Measurements from ENCODE around the gene HIVEP3.

Gene HIVEP3

DNA sequence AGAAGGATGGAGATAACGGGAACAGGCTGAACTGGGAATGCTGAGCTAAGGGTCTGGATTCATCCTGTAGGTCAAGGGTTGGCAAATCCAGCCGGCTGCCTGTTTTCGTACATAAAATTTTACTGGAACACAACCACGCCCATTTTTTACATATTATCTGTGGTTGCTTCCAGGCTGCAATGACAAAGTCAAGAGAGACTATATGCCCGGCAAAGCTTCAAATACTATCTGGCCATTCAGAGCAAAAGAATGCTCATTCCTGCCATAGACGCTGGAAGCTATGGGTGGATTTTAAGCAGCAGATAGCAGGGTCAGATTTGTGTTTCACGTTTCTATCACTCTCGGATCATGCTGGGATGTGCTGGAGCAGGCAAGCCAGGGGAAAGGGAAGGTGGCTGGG is 296.3 kb downstream of the HIVEP3 start:
- DNase-seq = no peak

DNA sequence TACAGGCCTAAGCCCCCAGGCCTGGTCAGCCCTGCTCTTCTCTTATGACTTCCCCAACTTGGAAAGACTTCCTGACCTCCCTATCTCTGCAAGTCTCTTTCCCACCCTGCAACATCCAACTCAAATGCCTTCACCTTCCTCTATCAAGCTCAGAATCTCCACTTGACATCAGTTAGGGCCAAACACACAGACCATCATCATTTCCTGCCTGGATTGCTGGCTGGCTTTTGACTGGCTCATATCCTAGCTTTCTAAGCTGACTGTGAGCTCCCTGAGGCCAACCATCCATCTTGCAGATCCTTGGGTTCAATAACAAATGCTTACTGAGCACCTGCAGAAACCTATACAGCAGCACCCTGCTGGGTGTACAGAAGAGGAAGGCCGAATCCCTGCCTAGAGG is 296.9 kb downstream of the HIVEP3 start:
- DNase-seq = no peak

DNA sequence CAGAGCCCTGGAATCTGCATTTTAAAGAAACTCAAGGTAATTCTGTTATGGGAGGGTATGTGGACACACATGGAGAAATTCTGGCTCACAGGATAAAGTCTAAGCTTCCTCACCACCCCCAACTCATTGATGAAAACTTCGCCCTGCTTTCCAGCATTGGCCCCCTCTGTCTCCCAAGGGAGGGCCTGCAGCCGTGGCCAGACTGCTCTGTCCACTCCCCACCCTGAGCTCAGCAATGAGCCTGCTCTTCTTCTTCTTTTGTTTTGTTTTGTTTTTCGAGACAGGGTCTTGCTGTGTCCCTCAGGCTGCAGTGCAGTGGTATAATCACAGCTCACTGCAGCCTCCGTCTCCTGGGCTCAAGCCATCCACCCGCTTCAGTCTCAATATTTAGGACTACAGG is 297.5 kb downstream of the HIVEP3 start:
- no peak for DNase-seq

DNA sequence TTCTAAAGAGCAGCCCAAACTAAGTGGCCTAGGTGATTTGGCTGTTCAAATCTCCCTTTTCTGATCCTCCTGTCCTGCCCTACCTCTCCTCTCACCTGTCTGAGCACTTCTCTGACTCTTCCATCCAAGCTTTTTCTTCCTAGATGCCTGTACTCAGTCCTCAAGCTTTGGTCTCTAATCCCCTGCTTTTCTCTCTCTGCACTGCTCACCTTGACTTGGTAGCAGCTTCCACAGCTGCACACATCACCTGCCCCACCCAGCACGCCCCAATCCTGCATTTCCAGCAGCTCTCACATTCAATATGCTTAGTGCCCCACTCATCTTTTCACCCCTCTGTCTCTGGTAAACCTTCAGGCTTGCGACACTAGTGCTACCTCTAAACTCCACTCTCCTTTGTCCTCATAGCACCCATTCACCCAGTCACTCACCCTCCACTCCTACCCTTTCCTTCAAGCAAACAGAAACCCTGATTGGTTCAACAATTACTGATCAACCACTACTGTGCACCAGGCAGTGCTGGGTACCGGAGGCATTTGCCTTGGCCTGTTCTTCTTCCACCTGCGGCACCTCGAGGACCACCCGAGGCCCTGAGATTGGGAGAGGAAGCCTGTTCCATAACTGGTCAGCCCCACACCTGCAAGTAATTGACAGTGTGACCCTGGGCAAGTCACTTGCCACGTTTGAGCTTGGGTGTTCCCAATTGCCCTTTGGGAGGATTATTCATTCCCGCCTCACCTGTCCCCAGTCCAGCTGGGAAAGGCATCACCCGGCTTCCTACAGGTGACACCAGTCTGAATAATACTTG is 298.2 kb downstream of the HIVEP3 start:
- DNase-seq = no peak

DNA sequence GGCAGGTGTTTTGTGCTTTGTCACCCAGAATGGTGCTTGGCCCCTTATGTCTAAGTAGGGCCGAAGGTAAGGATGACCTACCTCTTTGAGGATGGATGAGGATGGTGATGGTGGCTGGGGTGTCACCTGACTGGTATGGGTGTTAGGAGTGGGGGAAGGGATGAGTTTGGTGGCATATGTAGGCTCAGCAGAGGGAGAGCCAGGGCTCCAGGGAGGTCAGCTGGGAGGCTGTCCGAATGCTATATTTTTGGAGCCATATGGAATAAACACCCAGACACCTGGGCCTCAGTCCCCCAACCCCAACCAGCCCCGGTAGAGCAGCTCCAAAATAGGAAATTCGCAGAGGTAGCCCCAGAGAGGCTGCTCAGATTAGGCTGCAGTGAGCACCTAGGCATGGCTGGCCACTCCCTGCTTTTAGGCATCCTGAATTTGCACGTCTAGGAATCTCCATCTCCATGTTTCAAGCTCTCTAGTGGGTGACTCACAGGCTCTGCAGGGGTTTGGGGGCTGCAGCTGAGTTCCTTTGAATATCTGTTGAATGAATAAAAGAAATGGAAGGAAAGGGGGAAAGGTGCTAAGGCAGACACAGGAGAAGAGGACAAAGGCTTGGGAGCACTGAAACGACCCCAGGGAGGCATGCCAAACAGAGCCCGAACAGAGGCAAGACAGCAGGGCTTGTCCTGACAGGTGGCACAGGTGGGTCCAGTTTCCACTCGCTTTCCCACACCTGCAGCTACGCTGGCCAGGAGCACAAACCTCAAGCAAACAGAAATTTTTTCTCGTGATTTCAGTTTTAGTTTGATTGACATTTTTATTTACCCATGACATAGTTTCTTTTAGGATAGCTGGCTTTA is 299.0 kb downstream of the HIVEP3 start:
- DNase-seq = no peak

DNA sequence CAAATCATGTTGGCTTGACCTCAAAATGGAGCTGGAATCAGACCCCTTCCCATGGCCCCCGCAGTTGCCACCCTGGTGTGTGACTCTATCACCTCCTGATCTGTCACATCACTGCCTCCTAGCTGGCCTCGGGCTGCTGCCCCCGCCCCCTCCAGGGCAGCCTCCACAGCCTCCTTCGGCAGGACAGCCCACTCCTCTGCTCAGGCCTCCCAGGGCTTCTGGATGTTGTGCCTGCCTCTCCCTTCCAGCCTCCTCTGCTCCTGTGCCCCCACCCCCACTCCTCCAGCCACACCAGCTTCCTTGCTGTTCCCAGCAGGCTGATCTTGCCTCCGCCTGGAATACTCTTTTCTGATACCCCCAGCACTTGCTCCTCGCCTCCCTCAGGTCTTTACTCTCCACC is 299.9 kb downstream of the HIVEP3 start:
- no peak for DNase-seq

DNA sequence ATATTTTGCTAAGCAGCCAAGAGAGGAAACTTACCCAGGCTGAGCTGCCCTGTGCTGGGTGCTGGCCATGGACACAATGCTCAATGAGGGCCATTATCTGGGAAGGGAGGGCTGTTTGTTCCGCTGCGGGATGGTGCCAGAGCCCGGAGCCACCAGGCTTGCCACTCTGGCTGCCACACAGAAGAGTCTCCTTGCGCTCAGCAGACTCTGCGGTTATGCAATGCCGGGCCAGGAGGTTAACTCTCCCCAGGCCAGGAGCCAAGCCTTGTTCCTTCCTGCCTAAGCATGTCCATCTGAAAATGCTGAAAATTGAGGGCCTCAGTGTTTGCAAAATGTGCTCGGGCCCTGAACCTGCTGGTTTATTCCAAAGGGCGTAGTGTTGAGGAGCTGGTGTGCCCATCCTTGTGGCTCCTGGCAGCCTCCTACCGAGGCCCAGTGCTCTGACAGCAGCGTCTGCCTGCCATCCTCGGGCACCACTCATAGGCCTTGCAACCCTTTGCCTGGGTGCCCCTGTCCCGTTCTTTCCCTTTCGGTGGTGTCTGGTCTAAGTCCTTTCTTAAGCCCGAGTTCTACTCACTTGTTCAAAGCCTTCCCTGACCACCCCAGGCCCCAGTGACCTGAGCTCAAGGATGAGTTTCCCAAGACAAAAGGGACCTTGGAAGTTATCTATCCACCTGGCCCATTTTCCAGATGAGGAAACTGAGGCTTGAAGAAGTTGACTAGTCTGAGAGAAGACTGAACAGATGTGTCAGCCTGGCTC is 300.5 kb downstream of the HIVEP3 start:
- no peak for DNase-seq

DNA sequence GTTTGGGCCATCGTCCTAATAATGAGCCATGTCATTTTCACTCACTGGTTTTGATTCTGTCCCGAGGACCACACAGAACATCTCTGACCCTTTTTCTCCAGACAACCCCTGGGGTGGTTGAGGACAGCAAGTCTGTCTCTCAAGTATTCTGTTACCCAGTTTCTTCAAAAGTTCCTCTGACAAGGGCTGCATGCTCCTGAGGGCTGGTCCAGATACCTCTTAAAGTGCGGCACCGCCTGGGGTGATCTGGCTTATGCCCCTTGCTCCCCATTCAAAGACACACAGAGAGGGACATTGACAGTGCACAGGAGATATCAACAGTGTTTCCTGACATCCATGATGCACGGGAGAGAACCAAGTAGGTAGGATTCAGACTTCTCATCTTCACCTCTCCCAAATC is 301.4 kb downstream of the HIVEP3 start:
- no peak for DNase-seq

DNA sequence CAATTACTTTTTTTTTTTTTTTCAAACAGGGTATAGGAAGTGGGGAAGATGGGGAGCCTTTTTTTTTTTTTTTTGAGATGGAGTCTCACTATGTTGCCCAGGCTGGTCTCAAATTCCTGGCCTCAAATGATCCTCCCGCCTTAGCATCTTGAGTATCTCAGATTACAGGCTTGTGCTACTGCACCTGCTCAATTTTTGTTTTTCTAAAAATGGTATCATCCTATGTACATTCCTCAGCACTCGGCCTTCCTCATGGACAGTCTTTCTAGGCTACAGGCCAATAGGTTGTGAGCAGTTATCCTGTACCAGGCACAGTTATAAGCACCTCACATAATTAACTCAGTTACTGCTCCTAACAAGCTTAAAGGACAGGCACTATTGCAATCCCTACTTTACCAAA is 302.2 kb downstream of the HIVEP3 start:
- no peak for DNase-seq

DNA sequence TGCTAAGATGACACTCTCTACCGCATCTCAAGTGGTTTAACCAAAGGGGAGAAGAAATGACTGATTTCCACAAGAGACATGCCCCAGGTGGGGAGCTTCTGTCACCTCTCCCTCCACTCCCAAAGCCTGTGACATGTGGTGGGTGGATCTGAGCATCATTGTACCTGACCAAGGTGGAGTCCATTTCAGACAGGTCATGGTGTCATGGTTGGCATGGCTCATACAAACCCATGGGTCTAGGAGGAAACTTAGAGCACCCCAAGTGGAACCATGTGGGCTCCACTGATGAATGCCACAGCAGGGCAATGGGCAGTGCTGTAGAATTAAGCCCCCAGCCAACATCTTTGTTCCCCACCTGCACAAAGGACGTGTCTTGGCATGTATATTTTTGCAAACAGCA is 302.7 kb downstream of the HIVEP3 start:
- no peak for DNase-seq

DNA sequence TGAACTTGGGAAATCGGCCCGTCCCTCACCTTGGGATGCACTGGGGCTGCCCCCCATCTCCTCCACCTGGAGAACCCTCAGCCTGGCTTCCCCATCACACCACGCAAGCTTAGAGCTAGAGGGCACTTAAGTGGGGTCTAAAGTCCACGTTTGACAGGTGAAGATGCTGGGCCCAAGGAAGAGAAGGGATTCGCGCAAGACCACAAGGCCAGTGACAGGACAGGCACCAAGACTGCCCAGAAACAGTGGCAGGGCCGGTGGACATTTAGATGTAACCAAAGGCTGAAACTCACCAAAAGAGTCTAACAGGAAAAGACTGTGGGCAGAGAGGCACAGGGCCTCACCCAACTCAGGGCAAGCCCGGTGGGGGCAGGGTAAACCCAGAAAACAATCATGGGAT is 303.4 kb downstream of the HIVEP3 start:
- no peak for DNase-seq

DNA sequence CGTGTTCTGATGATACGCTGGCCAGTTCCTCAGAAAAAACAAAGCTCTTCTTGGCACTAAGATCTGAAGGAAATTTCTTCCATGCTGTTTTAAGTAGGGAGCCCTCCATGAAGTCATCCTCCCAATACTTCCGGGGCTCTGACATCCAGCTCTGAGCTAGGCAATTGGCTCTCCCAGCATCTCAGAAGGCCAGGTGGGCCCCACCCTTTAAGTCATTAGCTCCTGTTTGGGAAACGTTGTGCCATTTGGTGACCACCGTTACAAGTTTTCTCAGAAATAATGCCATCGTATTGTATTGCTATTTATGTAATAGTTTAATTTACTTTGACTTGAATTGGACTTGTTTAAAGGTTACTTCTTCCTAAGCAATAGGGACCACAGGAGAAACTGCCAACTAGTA is 303.9 kb downstream of the HIVEP3 start:
- no peak for DNase-seq

DNA sequence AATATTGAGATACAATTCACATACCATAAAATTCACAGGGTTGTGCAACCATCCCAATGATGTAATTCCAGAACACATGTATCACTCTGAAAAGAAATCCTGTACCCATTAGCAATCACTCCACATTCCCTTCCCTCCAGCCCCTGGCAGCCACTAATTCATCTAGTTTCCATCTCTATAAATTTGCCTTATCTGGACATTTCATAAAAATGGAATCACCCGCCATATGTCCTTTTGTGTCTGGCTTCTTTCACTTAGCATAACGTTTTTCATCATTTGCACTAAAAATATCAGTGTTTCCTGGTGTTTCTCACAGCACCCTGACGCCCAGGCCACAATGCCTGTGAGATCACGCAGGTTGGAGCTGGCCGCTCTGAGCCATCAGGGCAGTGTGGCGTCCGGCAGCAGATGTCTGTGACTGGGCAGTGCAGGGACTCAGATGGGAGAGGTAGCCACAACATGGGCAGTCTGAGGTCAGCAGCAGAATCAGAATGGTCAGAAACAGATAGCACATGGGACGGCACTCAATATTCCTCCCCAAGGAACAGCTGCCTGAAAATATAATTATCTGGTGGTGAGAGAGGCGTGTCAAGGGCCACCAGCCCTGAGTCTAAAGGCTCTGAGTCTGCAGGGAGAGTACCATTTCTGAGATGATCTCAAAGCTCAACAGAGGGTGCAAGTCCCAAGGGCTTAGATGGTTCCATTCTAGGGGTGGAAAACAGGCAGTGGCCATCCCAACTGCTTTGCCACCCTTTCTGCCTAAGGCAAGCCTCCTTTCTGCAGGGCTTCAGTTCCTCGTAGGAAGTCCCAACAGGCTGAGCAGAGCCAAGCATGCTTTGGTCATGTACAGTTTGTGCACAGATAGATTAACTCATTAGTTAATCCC is 304.8 kb downstream of the HIVEP3 start:
- DNase-seq = no peak

DNA sequence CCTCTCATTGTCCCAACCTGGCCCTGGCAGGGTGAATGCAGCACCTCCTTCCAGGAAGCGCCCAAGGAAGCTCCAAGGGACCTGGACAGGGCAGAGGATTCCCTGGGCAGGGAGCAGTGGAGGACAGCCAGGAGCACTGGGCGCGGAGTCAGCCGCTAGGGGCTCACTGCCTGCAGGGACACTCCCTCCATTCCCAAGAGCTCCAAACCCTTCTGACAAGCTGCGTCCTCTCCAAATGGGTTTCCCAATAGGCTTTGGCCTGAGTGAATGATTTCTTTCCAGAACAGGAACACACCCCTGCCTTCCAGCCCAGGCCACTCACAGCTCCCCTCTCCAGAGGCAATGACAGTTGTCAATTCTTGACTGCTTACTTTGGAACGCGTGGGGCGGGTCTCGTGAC is 305.8 kb downstream of the HIVEP3 start:
- no peak for DNase-seq

DNA sequence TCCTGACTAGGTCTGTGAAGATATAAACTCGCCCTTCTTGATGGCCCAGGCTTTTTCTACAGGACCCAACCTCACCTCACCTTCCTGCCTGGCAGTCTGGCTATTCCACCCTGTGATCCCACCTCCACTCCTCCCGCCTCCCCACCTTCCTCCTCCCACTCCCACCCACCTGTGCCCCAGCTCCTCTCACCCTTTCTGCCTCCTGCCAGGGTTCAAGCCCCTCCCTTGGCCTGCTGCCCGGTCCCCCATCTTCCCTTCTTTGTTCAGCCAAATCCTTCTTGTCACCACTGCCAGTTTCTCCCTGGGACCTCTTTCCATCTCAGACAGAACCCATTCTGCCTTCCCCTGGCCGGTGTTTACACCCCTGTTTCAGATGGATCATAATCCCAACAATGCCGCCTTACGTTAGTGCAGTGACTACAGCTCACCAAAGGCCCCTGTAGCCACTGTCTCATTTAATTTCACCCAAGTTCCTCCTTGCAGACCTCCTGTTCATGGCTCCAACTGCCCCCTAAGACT is 306.7 kb downstream of the HIVEP3 start:
- no peak for DNase-seq

DNA sequence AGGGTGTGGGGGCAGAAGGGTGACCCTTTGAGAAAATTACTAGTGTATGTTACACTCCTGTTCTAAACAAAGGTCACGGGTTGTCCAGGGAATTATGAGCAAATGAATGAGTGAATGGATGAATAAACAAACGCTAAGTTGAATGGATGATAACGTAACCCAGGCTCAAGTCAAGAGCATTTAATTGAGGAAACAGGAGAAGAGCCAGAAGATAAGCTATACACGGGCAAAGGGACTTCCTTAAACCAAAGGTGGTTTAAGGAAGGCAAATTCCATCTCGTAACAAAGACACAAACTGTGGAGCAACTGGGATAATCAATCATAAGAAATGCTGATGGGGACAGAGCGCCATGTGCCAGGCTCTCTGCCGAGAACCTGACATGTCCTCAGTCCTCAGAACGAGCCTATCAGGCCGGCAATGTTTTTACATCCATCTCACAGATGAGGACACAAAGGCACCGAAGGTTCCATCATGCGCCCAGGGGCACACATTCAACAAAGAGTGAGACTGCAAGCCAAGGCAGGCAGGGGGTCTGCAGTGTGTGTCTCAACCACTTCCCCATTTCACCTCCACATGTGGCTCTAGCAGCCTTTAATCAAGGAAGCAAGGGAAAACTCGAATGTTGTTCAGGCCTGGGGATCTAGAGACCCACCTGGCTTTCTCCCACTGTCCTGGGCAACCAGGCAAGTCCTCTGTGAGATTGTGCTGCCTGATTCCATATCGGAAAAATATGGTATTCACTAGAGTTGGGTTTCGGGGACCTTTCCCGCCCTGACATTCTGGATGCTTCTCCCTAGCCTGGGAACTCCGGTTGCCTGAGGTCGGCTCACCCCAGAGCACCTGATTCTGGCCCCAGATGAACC is 307.4 kb downstream of the HIVEP3 start:
- peak; percentile 6 for DNase-seq

DNA sequence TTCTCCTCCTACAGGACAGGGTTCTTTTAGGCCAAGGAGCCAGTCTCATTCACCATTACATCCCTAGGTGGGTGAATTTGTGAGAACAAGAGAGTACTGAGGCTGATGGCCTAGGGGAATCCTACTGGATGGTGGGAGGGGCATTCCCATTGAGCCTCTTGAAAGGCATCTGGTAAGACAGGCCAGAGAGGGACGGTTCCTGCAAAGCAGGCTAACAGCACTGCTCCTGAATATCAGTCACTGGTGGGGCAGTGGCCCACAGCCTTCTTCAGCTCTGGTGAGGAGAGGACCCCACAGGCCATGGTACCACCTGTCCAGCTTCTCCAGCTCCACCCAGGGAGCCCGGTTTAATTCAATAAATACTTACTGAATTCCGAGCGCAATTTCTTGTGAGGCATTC is 308.4 kb downstream of the HIVEP3 start:
- DNase-seq = no peak

DNA sequence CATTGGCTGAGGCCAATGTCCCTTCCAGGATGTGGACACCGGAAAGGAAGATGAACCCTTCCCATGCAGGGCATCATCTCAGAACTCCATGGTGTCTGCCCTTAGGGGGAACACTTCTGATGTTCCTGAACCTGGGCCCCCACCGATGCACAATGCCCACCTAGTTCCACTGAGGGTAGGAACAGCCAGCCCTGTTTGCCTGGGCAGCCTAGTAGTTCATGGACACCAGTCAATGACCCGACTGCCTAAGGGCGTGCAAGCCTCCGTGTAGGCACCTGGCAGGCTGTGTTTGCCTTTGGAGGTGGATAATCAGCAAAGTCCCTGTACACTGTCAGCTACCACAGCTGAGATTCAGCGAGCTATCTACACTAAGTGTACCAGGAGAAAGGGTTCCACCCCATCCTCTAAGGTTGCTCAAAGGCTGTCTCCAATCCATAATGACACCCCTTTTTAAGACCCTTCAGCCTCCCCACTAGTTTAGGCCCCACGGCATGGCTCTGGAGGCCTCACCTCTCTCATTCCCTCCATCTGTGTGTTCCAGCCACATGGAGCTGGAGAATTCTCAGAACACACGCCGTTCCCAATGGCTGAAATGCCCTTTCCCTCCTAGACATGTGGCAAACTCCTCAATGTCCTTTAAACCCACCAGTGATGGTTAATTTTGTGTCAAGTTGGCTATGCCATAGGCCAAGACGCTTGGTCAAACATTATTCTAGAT is 309.4 kb downstream of the HIVEP3 start:
- no peak for DNase-seq

DNA sequence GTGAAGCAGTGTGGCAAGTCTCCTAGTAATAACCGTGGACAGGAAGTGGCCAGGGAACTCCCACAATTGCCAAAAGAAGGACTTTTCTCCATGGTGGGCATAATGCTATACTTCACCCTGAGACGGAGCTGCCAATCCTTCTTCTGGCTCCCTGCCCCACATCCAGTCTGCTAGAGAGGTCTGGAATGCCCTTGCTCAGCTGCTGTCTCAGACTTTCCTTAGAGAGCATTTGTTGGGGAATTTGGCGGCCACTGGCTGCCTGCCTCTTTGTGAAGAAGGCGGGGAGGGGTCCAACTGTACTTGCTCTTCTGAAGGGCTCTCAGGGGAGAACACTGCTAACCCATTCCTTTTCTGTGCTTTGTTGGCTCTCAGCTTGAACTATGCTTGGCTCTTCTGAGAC is 310.5 kb downstream of the HIVEP3 start:
- no peak for DNase-seq

DNA sequence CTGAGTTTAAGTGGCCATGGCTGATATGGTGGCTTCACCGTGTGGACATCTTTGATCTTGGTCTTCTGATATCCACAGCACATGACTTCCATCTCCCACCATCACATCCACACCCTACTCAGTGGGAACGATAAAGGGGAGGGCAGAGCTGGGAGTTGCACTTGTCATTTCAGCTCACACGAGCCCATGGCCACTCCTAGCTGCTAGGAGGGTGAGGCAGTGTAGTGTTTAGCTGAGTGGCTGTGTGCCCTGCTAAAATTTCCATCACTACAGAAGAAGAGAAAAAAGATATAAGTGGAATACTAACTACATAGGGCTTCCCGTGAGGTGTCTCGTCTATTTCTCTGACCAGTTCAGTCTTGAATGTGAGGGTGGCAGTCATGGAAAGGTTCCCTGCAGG is 310.9 kb downstream of the HIVEP3 start:
- no peak for DNase-seq

DNA sequence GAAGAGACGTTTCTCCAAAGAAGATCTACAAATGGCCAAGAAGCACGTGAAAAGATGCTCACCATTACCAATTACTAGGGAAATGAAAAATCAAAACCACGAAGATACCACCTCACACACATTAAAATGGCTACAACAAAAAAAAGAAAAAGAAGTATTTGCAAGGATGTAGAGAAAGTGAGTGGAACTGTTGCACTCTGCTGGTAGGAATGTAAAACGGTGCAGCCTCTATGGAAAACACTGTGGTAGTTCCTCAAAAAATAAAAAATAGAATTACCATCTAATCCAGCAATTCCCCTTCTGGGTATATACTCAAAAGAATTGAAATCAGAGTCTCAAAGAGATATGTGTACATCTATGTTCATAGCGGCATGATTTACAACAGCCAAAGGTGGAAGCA is 318.8 kb downstream of the HIVEP3 start:
- no peak for DNase-seq

Data from hematopoietic multipotent progenitor cell treated with erythropoietin and hydrocortisone succinate and interleukin-3 and kit ligand, for 6 days (in vitro differentiated cells).